Ishikawa (cell line): ENCODE data around the gene CFAP20DC.

Experiments used
- FOXM1 ChIP-seq: IDR thresholded peaks from 2 replicates; pipeline ENCODE4 v1.6.1; 2012; ENCODE audit warnings: low read depth, borderline replicate concordance
- NFIC ChIP-seq: IDR thresholded peaks from 2 replicates; pipeline ENCODE4 v1.6.1; 2012
- REST ChIP-seq: IDR thresholded peaks from 2 replicates; pipeline ENCODE4 v1.6.1; 2012; ENCODE audit warnings: low read depth, mild to moderate bottlenecking
- TAF1 ChIP-seq: IDR thresholded peaks from 2 replicates; pipeline ENCODE4 v1.6.1; 2012; ENCODE audit warnings: low read depth, mild to moderate bottlenecking
- TCF12 ChIP-seq: IDR thresholded peaks from 2 replicates; pipeline ENCODE4 v1.6.1; 2012; ENCODE audit warnings: low read depth

GRCh38 chr3:58837856-58838255 lies 212.0 kb downstream of the CFAP20DC start:
- TF ChIP-seq REST (no peak), TAF1 (no peak), FOXM1 (no peak), TCF12 (no peak), NFIC (no peak)
